HepG2 (cell line): Measurements from ENCODE around the gene DHX58. TPM values are rescaled to one million over a fixed set of nuclear protein-coding genes. Genes with fewer than 3 reads are reported as not detected.
A peak's percentile ranks its signal among the peaks of the same experiment; 100 is the strongest.

Experiments used
- CENPX ChIP-seq: sonication (generic); formaldehyde crosslinking; IDR thresholded peaks from 2 replicates; pipeline ENCODE4 v1.9.0; 2021; ENCODE audit warnings: mild to moderate bottlenecking, missing genetic modification reagents, moderate library complexity
- CREM ChIP-seq, 2 experiments: sonication (generic) in 1 of 2; formaldehyde crosslinking in 1 of 2; IDR thresholded peaks; 2 replicates each; pipeline versions ENCODE4 v1.4.0 to v1.6.1; 2016 to 2020; ENCODE audit warnings: antibody characterized with exemption in 1 of 2, mild to moderate bottlenecking in 1 of 2, missing genetic modification reagents in 1 of 2
- GATA4 ChIP-seq: sonication (generic); IDR thresholded peaks from 2 replicates; pipeline ENCODE4 v1.6.1; 2016; ENCODE audit warnings: antibody characterized with exemption, low read depth, borderline replicate concordance
- NCOA1 ChIP-seq: sonication (generic); formaldehyde crosslinking; IDR thresholded peaks from 2 replicates; pipeline ENCODE4 v1.9.0; 2021; ENCODE audit warnings: missing genetic modification reagents
- NFKB2 ChIP-seq: sonication (generic); formaldehyde crosslinking; IDR thresholded peaks from 2 replicates; pipeline ENCODE4 v1.4.0; 2020; ENCODE audit warnings: missing genetic modification reagents, borderline replicate concordance
- NPAS2 ChIP-seq: sonication (generic); formaldehyde crosslinking; IDR thresholded peaks from 2 replicates; pipeline ENCODE4 v1.8.0; 2022; ENCODE audit warnings: mild to moderate bottlenecking, missing genetic modification reagents, borderline replicate concordance
- NR0B2 ChIP-seq: sonication (generic); formaldehyde crosslinking; IDR thresholded peaks from 2 replicates; pipeline ENCODE4 v1.4.0; 2020; ENCODE audit warnings: mild to moderate bottlenecking, missing genetic modification reagents
- RERE ChIP-seq: IDR thresholded peaks from 2 replicates; pipeline ENCODE4 v1.6.1; 2016; ENCODE audit warnings: low read depth, missing genetic modification reagents, missing compliant biosample characterization
- SMARCC2 ChIP-seq: fragments of 450-650 bp; IDR thresholded peaks from 2 replicates; pipeline ENCODE4 v1.6.1; 2017; ENCODE audit warnings: antibody characterized with exemption, mild to moderate bottlenecking
- SPEN ChIP-seq: sonication (generic); formaldehyde crosslinking; IDR thresholded peaks from 2 replicates; pipeline ENCODE4 v1.5.1; 2020; ENCODE audit warnings: low read depth, mild to moderate bottlenecking, missing genetic modification reagents
- SRSF9 ChIP-seq: fragments of 200-400 bp; formaldehyde crosslinking; IDR thresholded peaks from 2 replicates; pipeline ENCODE4 v1.6.1; 2018; ENCODE audit warnings: borderline replicate concordance, mild to moderate bottlenecking, low read depth, low read length; ENCODE audit not compliant: insufficient read depth, poor library complexity, severe bottlenecking
- TRIM24 ChIP-seq: sonication (generic); formaldehyde crosslinking; IDR thresholded peaks from 2 replicates; pipeline ENCODE4 v1.8.0; 2022; ENCODE audit warnings: mild to moderate bottlenecking, missing genetic modification reagents
- ZBTB37 ChIP-seq: sonication (generic); formaldehyde crosslinking; IDR thresholded peaks from 2 replicates; pipeline ENCODE4 v1.4.0; 2020; ENCODE audit warnings: mild to moderate bottlenecking, missing genetic modification reagents
- ZNF282 ChIP-seq: fragments of 450-650 bp; IDR thresholded peaks from 2 replicates; pipeline ENCODE4 v1.6.1; 2018; ENCODE audit not compliant: partially characterized antibody
- ZNF564 ChIP-seq: sonication (generic); formaldehyde crosslinking; IDR thresholded peaks from 2 replicates; pipeline ENCODE4 v1.8.1; 2023; ENCODE audit warnings: mild to moderate bottlenecking, missing genetic modification reagents
- ZNF570 ChIP-seq: sonication (generic); formaldehyde crosslinking; IDR thresholded peaks from 2 replicates; pipeline ENCODE4 v1.4.0; 2020; ENCODE audit warnings: mild to moderate bottlenecking, missing genetic modification reagents, borderline replicate concordance
- ZNF619 ChIP-seq: sonication (generic); formaldehyde crosslinking; IDR thresholded peaks from 2 replicates; pipeline ENCODE4 v1.4.0; 2020; ENCODE audit warnings: mild to moderate bottlenecking, missing genetic modification reagents
- ZNF776 ChIP-seq: sonication (generic); formaldehyde crosslinking; IDR thresholded peaks from 2 replicates; pipeline ENCODE4 v1.4.0; 2020; ENCODE audit warnings: mild to moderate bottlenecking, missing genetic modification reagents
- ZNF790 ChIP-seq: sonication (generic); formaldehyde crosslinking; IDR thresholded peaks from 2 replicates; pipeline ENCODE4 v1.8.0; 2022; ENCODE audit warnings: missing genetic modification reagents, mild to moderate bottlenecking, borderline replicate concordance
- polyA plus RNA-seq, 8 experiments: library from polyadenylated mRNA; depleted of rRNA in 3 of 8; stranded (reverse) in 7 of 8; unstranded in 1 of 8; fragments of >200 nt; fragmentation: Illumina TruSeq in 4 of 8; extraction: Trizol in 4 of 8; gene quantifications; 2 replicates each; pipeline versions ENCODE4 v1.2.1 to v1.2.3, GENCODE V29; 2011 to 2016; ENCODE audit warnings: low read depth in 4 of 8, missing spikeins in 1 of 8, mixed read lengths in 1 of 8; ENCODE audit not compliant: insufficient read depth in 1 of 8
- total RNA-seq, 5 experiments: library from RNA; depleted of rRNA; stranded (reverse); fragments of >200 nt; fragmentation: Illumina TruSeq; extraction: Trizol; gene quantifications; 2 replicates each; pipeline ENCODE4 v1.2.3, GENCODE V29; 2016; ENCODE audit warnings: low read depth in 1 of 5

Gene DHX58
- total and polyA plus RNA-seq, 2 of the 13 experiments (the other 11 are each of a cell fraction or from before 2014, with no cell fraction given): 6.7 to 7.8 TPM

GRCh38 chr17:42087736-42088705, 24.5 kb downstream of the DHX58 start (continued):
- TF ChIP-seq RERE (CRISPR knock-in tag): no peak; the same call in none of the 2 replicates
- peak; percentile 51; the same call in 1 of the 2 replicates for TF ChIP-seq ZNF564 (CRISPR knock-in tag)
- no peak for TF ChIP-seq TRIM24 (CRISPR knock-in tag)
- no peak for TF ChIP-seq SPEN (CRISPR knock-in tag)
- no peak for TF ChIP-seq SMARCC2
- TF ChIP-seq NR0B2 (CRISPR knock-in tag): peak; percentile 68; the same call in 1 of the 2 replicates
- TF ChIP-seq CENPX (CRISPR knock-in tag): no peak
- no peak for TF ChIP-seq SRSF9
- TF ChIP-seq ZNF776: no peak
- TF ChIP-seq NCOA1: no peak; the same call in 1 of the 2 replicates
- TF ChIP-seq ZNF282: no peak
- no peak for TF ChIP-seq ZBTB37 (CRISPR knock-in tag)
- no peak for TF ChIP-seq GATA4
- TF ChIP-seq ZNF570 (CRISPR knock-in tag): no peak
- TF ChIP-seq ZNF790: no peak
- no peak for TF ChIP-seq NPAS2 (CRISPR knock-in tag)
- no peak; the same call in 1 of the 2 replicates for TF ChIP-seq NFKB2 (CRISPR knock-in tag)
- no peak; the same call in 1 of the 2 replicates for TF ChIP-seq CREM (IDR thresholded peaks at IDR 0.05)
- no peak for TF ChIP-seq CREM (CRISPR knock-in tag; IDR thresholded peaks at IDR 0.05)
- TF ChIP-seq ZNF619 (CRISPR knock-in tag): peak; percentile 60; the same call in 1 of the 2 replicates
